ENCODE results near the gene CNTROB. TPM values are rescaled to one million over a fixed set of nuclear protein-coding genes. Genes with fewer than 3 reads are reported as not detected.

CNTROB gene
- total RNA-seq, 1 experiment from 2014 or later: 39.2 TPM

- Mint-ChIP-seq H3K27me3 (ENCODE audit: insufficient read depth, unreplicated experiment) (no peaks in the 10 kb centered on the region), H3K4me3 (ENCODE audit: unreplicated experiment) (no peak overlapping the region), H3K4me1 (ENCODE audit: insufficient read depth, unreplicated experiment) (no peaks in the 10 kb centered on the region), H3K36me3 (ENCODE audit: insufficient read depth, unreplicated experiment) (peaks cover 31% of the 10 kb centered on the region), H3K27ac (ENCODE audit: low read depth, unreplicated experiment) (no peak overlapping the region), H3K9me3 (ENCODE audit: unreplicated experiment) (no peaks in the 10 kb centered on the region)
- POLR2A ChIA-PET: interaction anchor here (0.7 to 2.2 kb wide), 5 partner anchors 15 to 214 kb away, joined by 3 to 12 read pairs (median 6); partner anchors contain the start of genes CYB5D1 and NAA38
- BruUV-seq (replicated peaks): no TSS peak
- intact Hi-C loops (cut with micrococcal nuclease): loop anchor here (2.0 kb wide), 1 partner anchor 50 kb away; no protein-coding TSS in a partner anchor
- CTCF ChIA-PET: no interaction called here
- DNase-seq (ENCODE audit: unreplicated experiment): no peak
- TF ChIP-seq CTCF (IDR thresholded peaks at IDR 0.05; ENCODE audit: unreplicated experiment): peak; percentile 11
These were observed 44.9 kb upstream of the CNTROB start for GRCh38 chr17:7887038-7887481.

- ChIA-PET CTCF (no interaction called here), POLR2A (no interaction called here)
- no TSS peak for BruUV-seq (replicated peaks)
- Mint-ChIP-seq H3K4me3 (ENCODE audit: unreplicated experiment) (no peak overlapping the region), H3K27me3 (ENCODE audit: insufficient read depth, unreplicated experiment) (no peaks in the 10 kb centered on the region), H3K36me3 (ENCODE audit: insufficient read depth, unreplicated experiment) (peaks cover 37% of the 10 kb centered on the region), H3K9me3 (ENCODE audit: unreplicated experiment) (no peaks in the 10 kb centered on the region), H3K27ac (ENCODE audit: low read depth, unreplicated experiment) (no peak overlapping the region), H3K4me1 (ENCODE audit: insufficient read depth, unreplicated experiment) (no peaks in the 10 kb centered on the region)
- intact Hi-C loops (cut with micrococcal nuclease): loop anchor here (2.0 kb wide), 1 partner anchor 51 kb away; no protein-coding TSS in a partner anchor
- peak; percentile 97 for DNase-seq (ENCODE audit: unreplicated experiment)
- TF ChIP-seq CTCF (IDR thresholded peaks at IDR 0.05; ENCODE audit: unreplicated experiment): no peak
These were observed 44.4 kb upstream of the CNTROB start for GRCh38 chr17:7887482-7888183.

- TF ChIP-seq CTCF (IDR thresholded peaks at IDR 0.05; ENCODE audit: unreplicated experiment): no peak
- no TSS peak for BruUV-seq (replicated peaks)
- Mint-ChIP-seq H3K9me3 (ENCODE audit: unreplicated experiment) (no peaks in the 10 kb centered on the region), H3K36me3 (ENCODE audit: insufficient read depth, unreplicated experiment) (peaks cover 38% of the 10 kb centered on the region), H3K4me3 (ENCODE audit: unreplicated experiment) (no peak within 1 kb of the TSS), H3K27ac (ENCODE audit: low read depth, unreplicated experiment) (no peak within 1 kb of the TSS), H3K27me3 (ENCODE audit: insufficient read depth, unreplicated experiment) (no peaks in the 10 kb centered on the region), H3K4me1 (ENCODE audit: insufficient read depth, unreplicated experiment) (no peaks in the 10 kb centered on the region)
- DNase-seq (ENCODE audit: unreplicated experiment): peak; percentile 18
- ChIA-PET CTCF (interaction anchor here (0.6 to 3.6 kb wide), 8 partner anchors 10 to 44 kb away, joined by 3 to 25 read pairs (median 4); partner anchors contain the start of genes CNTROB and TRAPPC1), POLR2A (interaction anchor here (0.6 to 1.6 kb wide), 8 partner anchors 12 to 231 kb away, joined by 3 to 7 read pairs (median 6); partner anchors contain the start of genes ALOXE3, CNTROB, KDM6B and NAA38)
- intact Hi-C loops (cut with micrococcal nuclease): no loop called here
These were observed 43.7 kb upstream of the CNTROB start, which contains the start of gene CHD3 for GRCh38 chr17:7888184-7888920. Gene CHD3, plus strand, starts transcription at chr17:7888789. Its CDS starts 212 bp downstream, at chr17:7889001.

All from MCF 10A (cell line).